GM12878 (cell line): ENCODE measurements around the gene ZC3H7B. TPM values are rescaled to one million over a fixed set of nuclear protein-coding genes. Genes with fewer than 3 reads are reported as not detected.

Experiments
- ATAC-seq: fragments of 200-7000 bp; cut with Tn5 transposase; 3 replicates; pipeline ENCODE4 v1.9.1; 2020; ENCODE audit warnings: mild to moderate bottlenecking, moderate library complexity
- BruUV-seq: library from RNA; stranded (reverse); fragments of 400-500 nt; replicated peaks from 2 replicates; lab custom pipeline; 2021; lab: Mats Ljungman, UMichigan
- CTCF ChIA-PET: fragments of 300-600 bp; sonication (Branson Sonifier 250); formaldehyde crosslinking; extraction: SDS; loops from one replicate; lab custom pipeline; 2021; ENCODE audit warnings: inconsistent platforms; lab: Yijun Ruan, JAX
- POLR2A ChIA-PET: fragments of 350-600 bp; formaldehyde crosslinking; extraction: SDS; loops from one replicate; lab custom pipeline; 2021; ENCODE audit warnings: inconsistent platforms; lab: Charles Lee
- RAD21 ChIA-PET: fragments of 300-600 bp; sonication (Branson Sonifier 250); formaldehyde crosslinking; loops from one replicate; lab custom pipeline; 2023; ENCODE audit warnings: antibody characterized with exemption; ENCODE audit not compliant: unreplicated experiment; lab: Charles Lee
- SMC1A ChIA-PET: fragments of 300-600 bp; sonication (Branson Sonifier 250); formaldehyde crosslinking; loops from one replicate; lab custom pipeline; 2023; ENCODE audit not compliant: unreplicated experiment, uncharacterized antibody; lab: Charles Lee
- DNase-seq: peaks from one replicate; pipeline ENCODE4 v3.0.0-alpha.2; 2011; ENCODE audit warnings: low read depth, low spot score
- FAIRE-seq: peaks from 3 replicates; lab custom pipeline; 2011; peaks lifted over from hg19 to GRCh38; lab: Jason Lieb, UNC
- H2AFZ ChIP-seq: 2 replicates; pipeline ENCODE4 v1.6.0; 2011; ENCODE audit warnings: low read depth, low read length, control low read depth; ENCODE audit not compliant: control insufficient read depth
- H3K27ac ChIP-seq: 2 replicates; pipeline ENCODE4 v1.5.1; 2011; ENCODE audit warnings: control low read depth; ENCODE audit not compliant: control insufficient read depth, insufficient read depth
- H3K27me3 ChIP-seq, 2 experiments: replicated peaks in 1 of 2; 2 replicates each; pipeline versions ENCODE4 v1.6.0 to v1.6.1; 2011; ENCODE audit warnings: low read length in 1 of 2; ENCODE audit not compliant: control insufficient read depth in 2 of 2, insufficient read depth in 2 of 2
- H3K36me3 ChIP-seq, 2 experiments: 2 replicates each; pipeline ENCODE4 v1.5.1; 2011; ENCODE audit warnings: low read length in 1 of 2; ENCODE audit not compliant: control insufficient read depth in 2 of 2, insufficient read depth in 2 of 2
- H3K4me1 ChIP-seq: 2 replicates; pipeline ENCODE4 v1.6.1; 2011; ENCODE audit warnings: mild to moderate bottlenecking, low read length, moderate library complexity, mixed read lengths; ENCODE audit not compliant: control insufficient read depth, insufficient read depth
- H3K4me2 ChIP-seq: 2 replicates; pipeline ENCODE4 v1.6.0; 2011; ENCODE audit warnings: control low read depth; ENCODE audit not compliant: control insufficient read depth, insufficient read depth
- H3K4me3 ChIP-seq: fragments of 200-600 bp; sonication (generic); 2 replicates; pipeline ENCODE4 v1.5.1; 2016
- H3K79me2 ChIP-seq: 2 replicates; pipeline ENCODE4 v1.6.0; 2011; ENCODE audit warnings: low read length; ENCODE audit not compliant: control insufficient read depth, insufficient read depth
- H3K9ac ChIP-seq: 2 replicates; pipeline ENCODE4 v1.8.0; 2011; ENCODE audit warnings: low read length, control low read depth, mixed read lengths; ENCODE audit not compliant: control insufficient read depth, insufficient read depth
- H3K9me3 ChIP-seq: replicated peaks from 3 replicates; pipeline ENCODE4 v1.5.1; 2011; ENCODE audit warnings: mild to moderate bottlenecking, low read length; ENCODE audit not compliant: control insufficient read depth, insufficient read depth
- H4K20me1 ChIP-seq: 2 replicates; pipeline ENCODE4 v1.6.0; 2011; ENCODE audit not compliant: control insufficient read depth, insufficient read depth
- BRCA1 ChIP-seq: IDR thresholded peaks from 2 replicates; pipeline ENCODE4 v1.6.1; 2011; ENCODE audit warnings: low read depth, low read length, improper control_type of control experiment
- ETV6 ChIP-seq, 2 experiments: fragments of 450-650 bp in 1 of 2; IDR thresholded peaks in 1 of 2; conservative IDR thresholded peaks in 1 of 2; 2 replicates each; pipeline ENCODE4 v1.6.1; 2014; ENCODE audit warnings: antibody characterized with exemption in 1 of 2, borderline replicate concordance in 1 of 2, low read depth in 1 of 2, mild to moderate bottlenecking in 1 of 2, moderate library complexity in 1 of 2
- HDAC2 ChIP-seq: fragments of 200-600 bp; sonication (generic); IDR thresholded peaks from 2 replicates; pipeline ENCODE4 v1.6.1; 2017
- HDGF ChIP-seq: fragments of 450-650 bp; IDR thresholded peaks from 2 replicates; pipeline ENCODE4 v1.6.1; 2016; ENCODE audit warnings: antibody characterized with exemption
- MYC ChIP-seq: IDR thresholded peaks from 2 replicates; pipeline ENCODE4 v1.6.1; 2011; ENCODE audit warnings: mild to moderate bottlenecking, low read length, moderate library complexity, inconsistent platforms; ENCODE audit not compliant: insufficient read depth, insufficient replicate concordance, insufficient read length, severe bottlenecking
- NKRF ChIP-seq: fragments of 450-650 bp; conservative IDR thresholded peaks from 2 replicates; pipeline ENCODE4 v1.6.1; 2017; ENCODE audit warnings: mild to moderate bottlenecking, moderate library complexity
- NR2F1 ChIP-seq: fragments of 450-650 bp; conservative IDR thresholded peaks from 2 replicates; pipeline ENCODE4 v1.6.1; 2017; ENCODE audit warnings: mild to moderate bottlenecking
- RAD21 ChIP-seq: IDR thresholded peaks from 2 replicates; pipeline ENCODE4 v1.6.1; 2011; ENCODE audit warnings: mild to moderate bottlenecking, low read depth, low read length, moderate library complexity; ENCODE audit not compliant: insufficient read depth
- SKIL ChIP-seq: fragments of 450-650 bp; IDR thresholded peaks from 2 replicates; pipeline ENCODE4 v1.6.1; 2017; ENCODE audit warnings: mild to moderate bottlenecking, low read depth, inconsistent platforms; ENCODE audit not compliant: poor library complexity, severe bottlenecking
- SREBF2 ChIP-seq: IDR thresholded peaks from 2 replicates; pipeline ENCODE4 v1.6.1; 2012; ENCODE audit warnings: mild to moderate bottlenecking, low read length
- TBL1XR1 ChIP-seq: IDR thresholded peaks from 2 replicates; pipeline ENCODE4 v1.6.1; 2012; ENCODE audit warnings: low read depth, low read length, improper control_type of control experiment
- WRNIP1 ChIP-seq: IDR thresholded peaks from 2 replicates; pipeline ENCODE4 v1.6.1; 2011; ENCODE audit warnings: low read depth, low read length, improper control_type of control experiment, borderline replicate concordance
- ZNF274 ChIP-seq: IDR thresholded peaks from one replicate; pipeline ENCODE4 v1.8.0; 2011; ENCODE audit not compliant: insufficient read length, insufficient read depth
- WGBS: methylation state at CpG from one replicate; pipeline ENCODE4 v1.1.6; 2016; ENCODE audit warnings: low lambda C conversion rate; ENCODE audit not compliant: insufficient replicate concordance, insufficient coverage; ENCODE audit errors: missing lambda C conversion rate; 5-methylcytosine and 5-hydroxymethylcytosine counted together
- in situ Hi-C: fragments of 300-500 bp; cut with MboI; formaldehyde crosslinking; loops from 9 replicates; pipeline ENCODE4 v1.14.3; 2018; ENCODE audit warnings: mixed read lengths
- intact Hi-C: fragments of 100-400 bp; cut with micrococcal nuclease; formaldehyde crosslinking; loops from one replicate; pipeline ENCODE4 v1.14.2; 2022; ENCODE audit not compliant: unreplicated experiment
- polyA plus RNA-seq, 11 experiments: library from polyadenylated mRNA; depleted of rRNA in 4 of 11; unstranded in 6 of 11; stranded (reverse) in 5 of 11; fragments of >200 nt; fragmentation: Nextera tagmentation in 4 of 11; fragmentation: Illumina TruSeq in 1 of 11; extraction: Ambion mirVana in 4 of 11; extraction: Trizol in 1 of 11; gene quantifications; 1 replicate in 1 of 11; 2 replicates in 10 of 11; pipeline versions ENCODE4 v1.2.1 to v1.2.3, GENCODE V29; 2011 to 2016; ENCODE audit warnings: inconsistent platforms in 2 of 11, missing spikeins in 2 of 11, low read depth in 1 of 11
- total RNA-seq, 4 experiments: library from RNA; depleted of rRNA in 3 of 4; stranded (reverse); fragments of >200 nt in 3 of 4; fragmentation: Illumina TruSeq in 1 of 4; extraction: Trizol in 1 of 4; gene quantifications; 2 replicates each; pipeline versions ENCODE4 v1.2.1 to v1.2.3, GENCODE V29; 2013 to 2021

The ZC3H7B gene
- total and polyA plus RNA-seq, 10 of the 15 experiments (the other 5 are each of a cell fraction or from before 2014, with no cell fraction given), result 0.26 to 52.3 (median 22.4) TPM

- intact Hi-C loops, result no loop called here
- BruUV-seq, result no TSS peak
- no peaks in the 10 kb centered on the region for H4K20me1 ChIP-seq
Measured at GRCh38 chr22:41280854-41281253, 20.5 kb upstream of the ZC3H7B start.

More at GRCh38 chr22:41280854-41281253, 20.5 kb upstream of the ZC3H7B start:
- H3K4me1 ChIP-seq, result peaks cover 2% of the 10 kb centered on the region; the same call in 1 of the 2 replicates
- POLR2A ChIA-PET, result interaction anchor here (0.5 to 0.8 kb wide), 3 partner anchors 61 to 382 kb away, joined by 3 to 5 read pairs (median 4); no protein-coding TSS in a partner anchor
- TF ChIP-seq RAD21, result no peak
- TF ChIP-seq NKRF, result no peak
- TF ChIP-seq HDGF, result no peak
- TF ChIP-seq SKIL, result no peak
- no peak for TF ChIP-seq WRNIP1
- no peak for TF ChIP-seq TBL1XR1
- no peak for TF ChIP-seq SREBF2
- TF ChIP-seq ETV6 (conservative IDR thresholded peaks at IDR 0.05 in 1 of 2, IDR thresholded peaks at IDR 0.05 in 1 of 2; ENCODE audit: borderline replicate concordance in 1 of 2, low read depth in 1 of 2), result no peak
- TF ChIP-seq HDAC2, result no peak
- no peak for TF ChIP-seq NR2F1
- TF ChIP-seq ZNF274, result no peak
- no peak for TF ChIP-seq MYC
- TF ChIP-seq BRCA1, result no peak
- no peak overlapping the region for H3K4me3 ChIP-seq
- H3K79me2 ChIP-seq, result peaks cover 24% of the 10 kb centered on the region
- no peak overlapping the region for H3K9ac ChIP-seq
- CTCF ChIA-PET, result interaction anchor here (2.9 to 3.0 kb wide), 2 partner anchors 21 to 358 kb away, joined by 6 to 7 read pairs; partner anchors contain the start of gene ZC3H7B
- no peak overlapping the region for H3K4me2 ChIP-seq
- peaks cover 5 to 17% of the 10 kb centered on the region in 2 experiments for H3K36me3 ChIP-seq
- no peaks in the 10 kb centered on the region for H3K9me3 ChIP-seq
- H3K27me3 ChIP-seq, result no peaks in the 10 kb centered on the region
- DNase-seq, result no peak
- in situ Hi-C loops, result no loop called here
- 96% methylated on average over 2 of the region's 2 CpGs for WGBS
- RAD21 ChIA-PET, result no interaction called here
- SMC1A ChIA-PET, result interaction anchor here (0.9 kb wide), 1 partner anchor 10 kb away, joined by 4 read pairs; no protein-coding TSS in a partner anchor
- FAIRE-seq, result no peak
- H3K27ac ChIP-seq, result no peak overlapping the region
- no peak for ATAC-seq
- H2AFZ ChIP-seq, result no peak overlapping the region
